ENCODE results near the gene PLXDC2. TPM values are rescaled to one million over a fixed set of nuclear protein-coding genes. Genes with fewer than 3 reads are reported as not detected.

PLXDC2 gene
- total and polyA plus RNA-seq, 7 donors, result 1.8 to 44.6 (median 18.2) TPM

DNA sequence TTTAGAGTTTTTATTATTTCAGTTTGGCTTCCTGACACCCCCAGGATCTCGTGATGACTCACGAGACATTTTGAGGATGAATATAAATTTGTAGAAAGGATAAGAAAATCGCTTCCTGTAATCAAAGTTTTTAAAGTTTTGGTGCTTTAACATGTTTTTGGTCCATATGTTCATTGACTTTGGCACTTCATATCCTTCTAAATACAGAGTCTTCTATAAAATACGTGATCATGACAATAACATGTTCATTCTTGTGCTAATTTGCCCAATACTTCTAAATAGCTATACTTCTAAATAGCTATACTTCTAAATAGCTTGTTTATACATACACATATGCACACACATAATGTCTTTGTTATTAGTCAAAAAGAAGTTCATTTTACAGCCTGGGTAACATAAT lies 341.9 kb downstream of the PLXDC2 start:
- H3K27ac ChIP-seq, result no peak overlapping the region
- H3K36me3 ChIP-seq, result no peaks in the 10 kb centered on the region
- intact Hi-C loops (cut with DNase I), result no loop called here
- no peak overlapping the region for H3K4me3 ChIP-seq
- WGBS, 2 donors, result 89 to 93% methylated on average over 4 of the region's 4 CpGs
- no peaks in the 10 kb centered on the region for H3K27me3 ChIP-seq
- H3K4me1 ChIP-seq, result no peaks in the 10 kb centered on the region
- TF ChIP-seq POLR2AphosphoS5 (IDR thresholded peaks at IDR 0.05), result no peak
- no peak for TF ChIP-seq EP300 (IDR thresholded peaks at IDR 0.05)
- TF ChIP-seq, protein P1, sequence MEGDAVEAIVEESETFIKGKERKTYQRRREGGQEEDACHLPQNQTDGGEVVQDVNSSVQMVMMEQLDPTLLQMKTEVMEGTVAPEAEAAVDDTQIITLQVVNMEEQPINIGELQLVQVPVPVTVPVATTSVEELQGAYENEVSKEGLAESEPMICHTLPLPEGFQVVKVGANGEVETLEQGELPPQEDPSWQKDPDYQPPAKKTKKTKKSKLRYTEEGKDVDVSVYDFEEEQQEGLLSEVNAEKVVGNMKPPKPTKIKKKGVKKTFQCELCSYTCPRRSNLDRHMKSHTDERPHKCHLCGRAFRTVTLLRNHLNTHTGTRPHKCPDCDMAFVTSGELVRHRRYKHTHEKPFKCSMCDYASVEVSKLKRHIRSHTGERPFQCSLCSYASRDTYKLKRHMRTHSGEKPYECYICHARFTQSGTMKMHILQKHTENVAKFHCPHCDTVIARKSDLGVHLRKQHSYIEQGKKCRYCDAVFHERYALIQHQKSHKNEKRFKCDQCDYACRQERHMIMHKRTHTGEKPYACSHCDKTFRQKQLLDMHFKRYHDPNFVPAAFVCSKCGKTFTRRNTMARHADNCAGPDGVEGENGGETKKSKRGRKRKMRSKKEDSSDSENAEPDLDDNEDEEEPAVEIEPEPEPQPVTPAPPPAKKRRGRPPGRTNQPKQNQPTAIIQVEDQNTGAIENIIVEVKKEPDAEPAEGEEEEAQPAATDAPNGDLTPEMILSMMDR (IDR thresholded peaks at IDR 0.05), result no peak
- TF ChIP-seq POLR2A (IDR thresholded peaks at IDR 0.05), result no peak
- no peak for DNase-seq
- H3K9me3 ChIP-seq, result no peaks in the 10 kb centered on the region

DNA sequence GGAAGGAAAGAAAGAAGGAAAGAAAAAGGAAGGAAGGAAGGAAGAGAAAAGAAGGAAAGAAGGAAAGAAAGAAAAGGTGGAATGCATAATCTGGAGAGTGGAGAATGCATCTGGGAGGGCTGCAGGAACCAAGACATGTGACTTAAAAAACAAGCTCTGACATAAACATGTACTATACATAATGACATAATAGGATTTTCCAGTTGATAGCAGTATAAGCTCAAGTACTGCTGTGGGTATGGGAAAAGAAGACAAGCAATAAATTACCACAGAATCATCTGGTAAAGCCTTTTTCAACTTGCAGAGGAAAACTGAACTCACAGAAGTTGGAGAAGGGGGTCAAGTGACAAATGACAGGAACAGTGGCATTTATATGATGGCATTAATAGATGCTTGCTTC lies 345.9 kb downstream of the PLXDC2 start:
- no peak for DNase-seq
- intact Hi-C loops (cut with DNase I), result no loop called here
- TF ChIP-seq POLR2AphosphoS5 (IDR thresholded peaks at IDR 0.05) (no peak), EP300 (IDR thresholded peaks at IDR 0.05) (no peak), POLR2A (IDR thresholded peaks at IDR 0.05) (no peak)
- TF ChIP-seq, protein P1 (IDR thresholded peaks at IDR 0.05), result no peak
- Histone ChIP-seq H3K36me3 (no peaks in the 10 kb centered on the region), H3K4me3 (no peak overlapping the region), H3K27me3 (no peaks in the 10 kb centered on the region), H3K9me3 (no peaks in the 10 kb centered on the region), H3K4me1 (no peaks in the 10 kb centered on the region), H3K27ac (no peak overlapping the region)

GRCh38 chr10:20166096-20166675 lies 350.0 kb downstream of the PLXDC2 start:
- 85 to 89% methylated on average over 5 of the region's 5 CpGs for WGBS, 2 donors
- no peaks in the 10 kb centered on the region for H3K27me3 ChIP-seq
- no peaks in the 10 kb centered on the region for H3K4me1 ChIP-seq
- no peak for TF ChIP-seq POLR2AphosphoS5 (IDR thresholded peaks at IDR 0.05)
- TF ChIP-seq POLR2A (IDR thresholded peaks at IDR 0.05), result no peak
- TF ChIP-seq, protein P1 (IDR thresholded peaks at IDR 0.05), result no peak
- no peak for TF ChIP-seq EP300 (IDR thresholded peaks at IDR 0.05)
- H3K27ac ChIP-seq, result no peak overlapping the region
- H3K9me3 ChIP-seq, result no peaks in the 10 kb centered on the region
- no peak overlapping the region for H3K4me3 ChIP-seq
- H3K36me3 ChIP-seq, result no peaks in the 10 kb centered on the region
- intact Hi-C loops (cut with DNase I), result no loop called here
- DNase-seq, result no peak

DNA sequence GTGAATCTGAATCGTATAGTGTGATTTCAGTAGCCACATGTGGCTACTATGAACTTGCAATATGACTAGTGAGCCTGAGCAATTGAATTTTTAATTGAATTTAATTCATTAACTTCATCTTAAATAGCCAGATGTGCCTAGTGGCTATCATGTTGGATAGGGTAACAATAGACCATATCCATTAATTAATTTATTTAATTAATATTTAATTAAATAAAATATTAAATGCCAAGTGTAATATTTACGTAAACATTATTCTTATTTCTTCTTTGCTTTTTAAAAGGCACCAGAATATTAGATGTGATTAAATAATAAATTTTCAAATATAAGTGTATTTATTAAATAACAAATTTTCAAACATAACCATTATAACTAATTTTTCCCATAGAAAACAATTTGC lies 354.4 kb downstream of the PLXDC2 start:
- no peak for TF ChIP-seq EP300 (IDR thresholded peaks at IDR 0.05)
- TF ChIP-seq POLR2A (IDR thresholded peaks at IDR 0.05), result no peak
- TF ChIP-seq POLR2AphosphoS5 (IDR thresholded peaks at IDR 0.05), result no peak
- TF ChIP-seq, protein P1 (IDR thresholded peaks at IDR 0.05), result no peak
- intact Hi-C loops (cut with DNase I), result no loop called here
- no peak overlapping the region for H3K4me3 ChIP-seq
- no peak for DNase-seq
- 96% methylated on average over 2 of the region's 2 CpGs for WGBS, 2 donors
- no peaks in the 10 kb centered on the region for H3K4me1 ChIP-seq
- no peaks in the 10 kb centered on the region for H3K9me3 ChIP-seq
- H3K27ac ChIP-seq, result no peak overlapping the region
- H3K27me3 ChIP-seq, result no peaks in the 10 kb centered on the region
- H3K36me3 ChIP-seq, result no peaks in the 10 kb centered on the region

DNA sequence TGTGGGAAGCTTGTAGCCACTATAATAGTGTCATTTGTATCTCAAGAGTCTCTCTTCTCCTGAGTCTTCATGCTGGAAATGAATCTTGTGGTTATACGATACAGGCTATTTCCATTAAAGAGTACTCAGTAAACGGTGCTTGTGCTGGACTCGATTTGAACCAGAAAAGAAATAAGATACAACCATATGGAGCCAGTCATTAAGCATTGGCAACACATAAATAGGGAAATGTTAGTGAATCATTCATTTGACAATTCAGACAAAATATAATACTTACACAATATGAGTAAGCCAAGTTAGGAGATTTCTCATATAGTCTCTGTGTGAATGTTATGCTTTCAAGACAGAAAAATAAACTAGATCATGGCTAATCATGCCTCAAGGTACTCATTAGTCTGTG lies 356.8 kb downstream of the PLXDC2 start:
- peaks cover 0 to 8% (median 0%) of the 10 kb centered on the region in 4 donors for H3K36me3 ChIP-seq

More for the DNA sequence above, 356.8 kb downstream of the PLXDC2 start:
- H3K4me3 ChIP-seq, result no peak overlapping the region
- no peak overlapping the region for H3K27ac ChIP-seq
- no peaks in the 10 kb centered on the region for H3K9me3 ChIP-seq
- no peak for DNase-seq
- H3K27me3 ChIP-seq, result no peaks in the 10 kb centered on the region
- H3K4me1 ChIP-seq, result no peaks in the 10 kb centered on the region
- intact Hi-C loops (cut with DNase I), result no loop called here
- TF ChIP-seq POLR2A (IDR thresholded peaks at IDR 0.05), result no peak
- no peak for TF ChIP-seq POLR2AphosphoS5 (IDR thresholded peaks at IDR 0.05)
- TF ChIP-seq, protein P1 (IDR thresholded peaks at IDR 0.05), result no peak
- 83 to 92% methylated on average over 3 of the region's 3 CpGs for WGBS, 2 donors
